Mesenchymal stem cell (in vitro differentiated cells and primary cell): ENCODE measurements around the gene TSSK2.

Experiments used
- DNase-seq: peaks from one replicate; pipeline ENCODE4 v3.0.0-alpha.2; 2013
- H2AFZ ChIP-seq: one replicate; pipeline ENCODE4 v1.6.1; 2013; ENCODE audit warnings: low read depth, mild to moderate bottlenecking, control low read depth, inconsistent platforms, low read length, moderate library complexity
- H2AK5ac ChIP-seq: 2 replicates; pipeline ENCODE4 v1.6.1; 2013; ENCODE audit warnings: low read length, moderate library complexity, mild to moderate bottlenecking, inconsistent platforms; ENCODE audit not compliant: severe bottlenecking
- H2BK120ac ChIP-seq: one replicate; pipeline ENCODE4 v1.6.1; 2013; ENCODE audit warnings: low read depth, mild to moderate bottlenecking, inconsistent platforms, low read length, moderate library complexity
- H2BK12ac ChIP-seq, 2 experiments: one replicate each; pipeline ENCODE4 v1.6.1; 2013; ENCODE audit warnings: inconsistent platforms in 2 of 2, low read length in 2 of 2, mild to moderate bottlenecking in 2 of 2, moderate library complexity in 2 of 2, control low read depth in 1 of 2
- H2BK15ac ChIP-seq: one replicate; pipeline ENCODE4 v1.6.1; 2013; ENCODE audit warnings: mild to moderate bottlenecking, low read depth, inconsistent platforms; ENCODE audit not compliant: poor library complexity, severe bottlenecking
- H2BK5ac ChIP-seq: 2 replicates; pipeline ENCODE4 v1.6.1; 2013; ENCODE audit warnings: low read depth, mild to moderate bottlenecking, low read length, control low read depth, inconsistent platforms; ENCODE audit not compliant: poor library complexity, severe bottlenecking
- H3K14ac ChIP-seq, 2 experiments: one replicate each; pipeline ENCODE4 v1.6.1; 2013; ENCODE audit warnings: inconsistent platforms in 2 of 2, low read length in 2 of 2, control low read depth in 1 of 2, mild to moderate bottlenecking in 1 of 2, moderate library complexity in 1 of 2
- H3K18ac ChIP-seq, 2 experiments: one replicate each; pipeline ENCODE4 v1.6.1; 2013; ENCODE audit warnings: inconsistent platforms in 2 of 2, low read length in 2 of 2, control low read depth in 1 of 2, low read depth in 1 of 2, mild to moderate bottlenecking in 1 of 2
- H3K23ac ChIP-seq, 2 experiments: one replicate each; pipeline ENCODE4 v1.6.1; 2013; ENCODE audit warnings: inconsistent platforms in 2 of 2, low read length in 2 of 2, mild to moderate bottlenecking in 2 of 2, moderate library complexity in 2 of 2, control low read depth in 1 of 2
- H3K27ac ChIP-seq: 2 replicates; pipeline ENCODE4 v1.5.1; 2013; ENCODE audit warnings: mild to moderate bottlenecking, moderate library complexity, low read length, control low read depth, inconsistent platforms; ENCODE audit not compliant: poor library complexity, severe bottlenecking
- H3K27me3 ChIP-seq, 2 experiments: 2 replicates each; pipeline versions ENCODE4 v1.6.1 to v1.7.0; 2013; ENCODE audit warnings: low read length in 2 of 2, mild to moderate bottlenecking in 2 of 2, moderate library complexity in 2 of 2, control low read depth in 1 of 2, inconsistent platforms in 1 of 2; ENCODE audit not compliant: control insufficient read depth in 1 of 2, insufficient read depth in 1 of 2
- H3K36me3 ChIP-seq, 2 experiments: 2 replicates each; pipeline versions ENCODE4 v1.6.1 to v1.7.0; 2013; ENCODE audit warnings: low read length in 2 of 2, control low read depth in 1 of 2, inconsistent platforms in 1 of 2, low read depth in 1 of 2, mild to moderate bottlenecking in 1 of 2; ENCODE audit not compliant: insufficient read depth in 2 of 2, control insufficient read depth in 1 of 2
- H3K4ac ChIP-seq, 2 experiments: one replicate each; pipeline ENCODE4 v1.6.1; 2013; ENCODE audit warnings: inconsistent platforms in 2 of 2, low read length in 2 of 2, mild to moderate bottlenecking in 2 of 2, moderate library complexity in 2 of 2, control low read depth in 1 of 2, low read depth in 1 of 2
- H3K4me1 ChIP-seq: 2 replicates; pipeline ENCODE4 v1.6.1; 2013; ENCODE audit warnings: low read depth, low read length, control low read depth; ENCODE audit not compliant: control insufficient read depth, insufficient read depth
- H3K4me2 ChIP-seq: 2 replicates; pipeline ENCODE4 v1.6.1; 2013; ENCODE audit warnings: low read length, mild to moderate bottlenecking, inconsistent platforms; ENCODE audit not compliant: poor library complexity, severe bottlenecking
- H3K4me3 ChIP-seq, 2 experiments: 2 replicates each; pipeline versions ENCODE4 v1.5.1 to v1.7.0; 2013; ENCODE audit warnings: low read length in 2 of 2, mild to moderate bottlenecking in 2 of 2, control low read depth in 1 of 2, low read depth in 1 of 2; ENCODE audit not compliant: insufficient read depth in 1 of 2
- H3K79me1 ChIP-seq: replicated peaks from 2 replicates; pipeline ENCODE4 v1.6.1; 2013; ENCODE audit warnings: mild to moderate bottlenecking, control low read depth, low read length, inconsistent platforms; ENCODE audit not compliant: poor library complexity, severe bottlenecking
- H3K9ac ChIP-seq: 2 replicates; pipeline ENCODE4 v1.7.0; 2013; ENCODE audit warnings: mild to moderate bottlenecking, low read length, moderate library complexity
- H3K9me3 ChIP-seq: 2 replicates; pipeline ENCODE4 v1.7.0; 2013; ENCODE audit warnings: mild to moderate bottlenecking, low read length; ENCODE audit not compliant: control insufficient read depth
- H4K8ac ChIP-seq: one replicate; pipeline ENCODE4 v1.6.1; 2013; ENCODE audit warnings: inconsistent platforms, mild to moderate bottlenecking, low read length, moderate library complexity
- H4K91ac ChIP-seq: one replicate; pipeline ENCODE4 v1.6.1; 2013; ENCODE audit warnings: mild to moderate bottlenecking, low read length, inconsistent platforms
- WGBS: methylation state at CpG from one replicate; pipeline ENCODE4 v1.1.7; 2013; ENCODE audit warnings: mixed read lengths; 5-methylcytosine and 5-hydroxymethylcytosine counted together

The TSSK2 gene

GRCh38 chr22:19086896-19087295, 44.2 kb upstream of the TSSK2 start:
- no peak overlapping the region for H2BK5ac ChIP-seq
- 73% methylated on average over 3 of the region's 3 CpGs for WGBS
- H3K4me1 ChIP-seq: peaks cover 14% of the 10 kb centered on the region
- H3K36me3 ChIP-seq: peaks cover 14 to 16% of the 10 kb centered on the region in 2 experiments
- no peak overlapping the region for H4K8ac ChIP-seq
- H3K27ac ChIP-seq: peak overlapping the region; percentile 61
- H2BK15ac ChIP-seq: no peak overlapping the region
- no peak overlapping the region for H3K4ac ChIP-seq
- H2AFZ ChIP-seq: no peak overlapping the region
- no peak overlapping the region for H2AK5ac ChIP-seq
- no peak overlapping the region for H2BK12ac ChIP-seq
- H3K18ac ChIP-seq: no peak overlapping the region
- no peaks in the 10 kb centered on the region for H3K9me3 ChIP-seq
- no peak overlapping the region for H3K14ac ChIP-seq
- H3K79me1 ChIP-seq: peaks cover 39% of the 10 kb centered on the region
- H2BK120ac ChIP-seq: no peak overlapping the region
- no peaks in the 10 kb centered on the region for H3K27me3 ChIP-seq
- H3K4me3 ChIP-seq: no peak overlapping the region
- H3K4me2 ChIP-seq: no peak overlapping the region
- no peak overlapping the region for H4K91ac ChIP-seq
- H3K23ac ChIP-seq: no peak overlapping the region
- H3K9ac ChIP-seq: no peak overlapping the region
- DNase-seq: peak; percentile 54

DNA sequence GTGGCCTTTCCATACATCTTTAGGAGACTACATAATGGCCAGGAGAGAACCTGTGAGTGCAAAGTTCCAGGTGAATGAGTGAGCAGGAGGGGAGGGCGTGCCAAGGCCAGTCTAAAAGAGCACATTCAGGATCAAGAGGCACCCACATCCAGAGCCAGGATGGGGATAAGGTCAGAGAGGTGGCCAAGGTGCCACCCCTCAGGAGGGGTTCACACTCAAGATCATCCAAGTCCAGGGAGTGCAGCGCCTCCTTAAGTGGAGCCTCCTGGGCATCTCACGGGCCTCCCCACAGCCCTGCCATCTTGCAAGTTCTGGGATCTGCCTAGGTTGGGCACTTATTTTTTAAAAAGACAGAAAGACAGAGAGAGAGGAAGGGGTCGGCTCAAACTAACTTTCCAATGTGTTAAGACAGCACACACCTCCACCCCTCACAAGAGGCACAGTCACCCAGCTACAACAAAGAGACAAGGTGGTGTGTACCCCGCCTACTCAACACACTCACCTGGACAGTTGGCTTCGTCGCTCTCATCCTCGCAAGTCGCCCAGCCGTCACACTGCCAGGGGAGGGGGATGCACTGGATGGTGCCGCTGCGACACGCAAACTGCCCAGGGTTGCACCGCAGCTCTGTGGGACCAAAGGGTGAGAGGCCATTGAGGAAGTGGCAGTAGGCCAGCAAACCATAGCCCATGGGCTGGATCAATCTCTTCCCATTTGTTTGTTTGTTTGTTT, 42.1 kb upstream of the TSSK2 start:
- H3K23ac ChIP-seq: no peak overlapping the region
- no peak overlapping the region for H4K8ac ChIP-seq
- no peak overlapping the region for H3K27ac ChIP-seq
- H2BK12ac ChIP-seq: no peak overlapping the region
- WGBS: 99% methylated on average over 13 of the region's 14 CpGs
- no peak overlapping the region for H4K91ac ChIP-seq
- no peak overlapping the region for H3K9ac ChIP-seq
- H2BK15ac ChIP-seq: no peak overlapping the region
- peaks cover 9 to 16% of the 10 kb centered on the region in 2 experiments for H3K36me3 ChIP-seq
- H3K27me3 ChIP-seq: no peaks in the 10 kb centered on the region
- H3K14ac ChIP-seq: no peak overlapping the region
- no peaks in the 10 kb centered on the region for H3K9me3 ChIP-seq
- H3K79me1 ChIP-seq: peaks cover 42% of the 10 kb centered on the region
- no peak overlapping the region for H3K18ac ChIP-seq
- H3K4me2 ChIP-seq: no peak overlapping the region
- H2BK120ac ChIP-seq: no peak overlapping the region
- H2AK5ac ChIP-seq: no peak overlapping the region
- H3K4ac ChIP-seq: no peak overlapping the region
- H3K4me1 ChIP-seq: peaks cover 14% of the 10 kb centered on the region
- no peak overlapping the region for H2BK5ac ChIP-seq
- H2AFZ ChIP-seq: no peak overlapping the region
- H3K4me3 ChIP-seq: no peak overlapping the region
- DNase-seq: no peak

DNA sequence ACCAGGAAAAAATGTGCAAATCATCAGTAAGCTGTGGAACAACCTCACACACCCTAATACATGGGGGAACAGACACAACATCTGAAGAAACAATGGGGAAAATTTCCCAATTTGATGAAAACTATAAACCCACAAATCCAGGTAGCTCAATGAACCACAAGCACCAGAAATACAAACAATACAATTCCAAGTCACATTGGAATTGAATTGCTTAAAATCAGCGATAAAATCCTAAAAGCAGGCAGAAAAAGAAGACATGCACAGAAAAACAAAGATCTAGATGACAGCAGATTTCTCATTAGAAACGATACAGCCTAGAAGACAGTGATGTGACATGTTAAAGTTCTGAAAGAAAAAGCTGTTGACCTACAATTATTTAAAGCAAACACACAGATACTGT, 40.9 kb upstream of the TSSK2 start:
- H3K79me1 ChIP-seq: peaks cover 43% of the 10 kb centered on the region
- no peak overlapping the region for H2AK5ac ChIP-seq
- no peak overlapping the region for H2BK15ac ChIP-seq

GRCh38 chr22:19090586-19091127, 40.5 kb upstream of the TSSK2 start:
- Histone ChIP-seq H3K14ac (no peak overlapping the region), H2AFZ (no peak overlapping the region), H4K91ac (no peak overlapping the region), H2BK5ac (no peak overlapping the region), H3K79me1 (peaks cover 42% of the 10 kb centered on the region), H4K8ac (no peak overlapping the region), H2BK15ac (no peak overlapping the region), H3K18ac (no peak overlapping the region), H2AK5ac (no peak overlapping the region), H3K36me3 (peaks cover 9 to 16% of the 10 kb centered on the region in 2 experiments), H3K4me3 (no peak overlapping the region), H3K4me1 (peaks cover 11% of the 10 kb centered on the region), H3K4ac (no peak overlapping the region), H3K4me2 (no peak overlapping the region), H2BK12ac (no peak overlapping the region), H3K9me3 (no peaks in the 10 kb centered on the region), H3K27ac (no peak overlapping the region), H3K27me3 (no peaks in the 10 kb centered on the region), H2BK120ac (no peak overlapping the region), H3K23ac (no peak overlapping the region), H3K9ac (no peak overlapping the region)
- no peak for DNase-seq
- no CpG with 5 or more reads among the region's 3 CpGs for WGBS

More for the DNA sequence above, 40.9 kb upstream of the TSSK2 start:
- Histone ChIP-seq H3K27me3 (no peaks in the 10 kb centered on the region), H3K27ac (no peak overlapping the region), H3K4me1 (peaks cover 14% of the 10 kb centered on the region), H2BK12ac (no peak overlapping the region), H4K91ac (no peak overlapping the region), H3K36me3 (peaks cover 9 to 16% of the 10 kb centered on the region in 2 experiments), H3K9ac (no peak overlapping the region), H3K4me2 (no peak overlapping the region), H3K23ac (no peak overlapping the region), H2AFZ (no peak overlapping the region), H3K4ac (no peak overlapping the region), H3K4me3 (no peak overlapping the region), H3K9me3 (no peaks in the 10 kb centered on the region), H3K14ac (no peak overlapping the region), H3K18ac (no peak overlapping the region), H2BK120ac (no peak overlapping the region), H2BK5ac (no peak overlapping the region), H4K8ac (no peak overlapping the region)
- WGBS: no CpG with 5 or more reads among the region's 2 CpGs
- no peak for DNase-seq
